Endodermal cell (in vitro differentiated cells): ENCODE measurements around the gene AHDC1. TPM values are rescaled to one million over a fixed set of nuclear protein-coding genes. Genes with fewer than 3 reads are reported as not detected.

Source experiments
- DNase-seq: peaks from one replicate; pipeline ENCODE4 v3.0.0-alpha.2; 2017
- H3K27ac ChIP-seq: 2 replicates; pipeline ENCODE4 v1.5.1; 2013; ENCODE audit warnings: mild to moderate bottlenecking, low read depth, low read length, moderate library complexity
- H3K27me3 ChIP-seq: 2 replicates; pipeline ENCODE4 v1.6.1; 2013; ENCODE audit warnings: mild to moderate bottlenecking, low read length, moderate library complexity; ENCODE audit not compliant: insufficient read depth, control insufficient read depth, poor library complexity, severe bottlenecking
- H3K36me3 ChIP-seq: 2 replicates; pipeline ENCODE4 v1.7.0; 2013; ENCODE audit warnings: mild to moderate bottlenecking, low read length, moderate library complexity; ENCODE audit not compliant: control insufficient read depth, insufficient read depth
- H3K4me1 ChIP-seq: one replicate; pipeline ENCODE4 v1.7.0; 2013; ENCODE audit warnings: low read length; ENCODE audit not compliant: control insufficient read depth, insufficient read depth
- H3K4me3 ChIP-seq: 2 replicates; pipeline ENCODE4 v1.5.1; 2013; ENCODE audit warnings: mild to moderate bottlenecking, low read length, moderate library complexity
- H3K9ac ChIP-seq: 2 replicates; pipeline ENCODE4 v1.6.1; 2013; ENCODE audit warnings: mild to moderate bottlenecking, low read length, moderate library complexity; ENCODE audit not compliant: poor library complexity, severe bottlenecking; ENCODE audit errors: extremely low read depth
- H3K9me3 ChIP-seq: 2 replicates; pipeline ENCODE4 v1.6.1; 2013; ENCODE audit warnings: mild to moderate bottlenecking, low read length, moderate library complexity; ENCODE audit not compliant: control insufficient read depth
- H3K27ac Mint-ChIP-seq: 2 replicates; pipeline ENCODE4 v1.8.0; 2020; ENCODE audit warnings: mixed read lengths
- H3K27me3 Mint-ChIP-seq: 2 replicates; pipeline ENCODE4 v1.8.0; 2021; ENCODE audit warnings: mild to moderate bottlenecking, mixed read lengths; ENCODE audit not compliant: insufficient read depth
- H3K36me3 Mint-ChIP-seq: 2 replicates; pipeline ENCODE4 v1.8.0; 2020; ENCODE audit warnings: low read depth, mixed read lengths
- H3K4me1 Mint-ChIP-seq: 2 replicates; pipeline ENCODE4 v1.8.0; 2020; ENCODE audit warnings: mixed read lengths
- H3K4me3 Mint-ChIP-seq: 2 replicates; pipeline ENCODE4 v1.8.0; 2020; ENCODE audit warnings: mild to moderate bottlenecking, moderate library complexity, mixed read lengths
- H3K9me3 Mint-ChIP-seq: 2 replicates; pipeline ENCODE4 v1.8.0; 2020; ENCODE audit warnings: mild to moderate bottlenecking, mixed read lengths
- WGBS, 2 experiments: methylation state at CpG; one replicate each; pipeline versions ENCODE4 v1.1.5 to v1.1.7; 2013; ENCODE audit warnings: missing lambda C conversion rate in 2 of 2, mixed read lengths in 1 of 2; ENCODE audit not compliant: insufficient coverage in 1 of 2, insufficient read length in 1 of 2; 5-methylcytosine and 5-hydroxymethylcytosine counted together
- total RNA-seq, 2 donors: library from RNA; stranded (reverse); fragmentation: NEBNext Ultra II Directional in 1 of 2; extraction: Animal tissue kit (Norgen Biotek cat#: 25700) in 1 of 2; gene quantifications; 2 replicates in 1 of 2; 3 replicates in 1 of 2; pipeline ENCODE4 v1.2.1, GENCODE V29; 2021
- TF ChIP-seq, protein P1 (sequence below): fragments of 200-600 bp; sonication (generic); conservative IDR thresholded peaks from 2 replicates; pipeline ENCODE4 v1.5.0; 2021; ENCODE audit warnings: antibody characterized with exemption, mild to moderate bottlenecking

The AHDC1 gene
- total RNA-seq, 2 donors from 2014 or later: 39.3 to 41.2 TPM

DNA sequence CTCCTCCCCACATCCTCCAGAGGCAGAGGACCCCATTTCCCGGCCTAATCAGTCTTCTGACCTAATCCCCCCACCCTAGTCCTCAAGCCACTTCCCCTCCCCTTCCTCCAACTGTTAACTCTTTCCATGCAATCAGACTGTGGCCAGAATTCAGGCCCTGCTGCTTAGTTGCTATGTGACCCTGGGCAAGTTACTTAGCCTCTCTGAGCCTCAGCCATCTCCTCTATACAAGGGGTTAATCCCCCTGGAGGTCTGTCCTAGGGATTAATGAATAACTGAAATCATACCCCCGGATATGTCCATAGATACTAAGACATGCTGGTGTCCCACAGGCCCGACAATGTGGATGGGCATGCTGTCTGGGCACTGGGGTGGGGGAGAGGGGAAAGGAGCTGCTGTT is 18.3 kb downstream of the AHDC1 start:
- 85 to 89% methylated on average over 3 of the region's 3 CpGs for WGBS, 2 experiments
- no peak overlapping the region for H3K27ac Mint-ChIP-seq

GRCh38 chr1:27584453-27584852 is 19.5 kb downstream of the AHDC1 start:
- Histone ChIP-seq H3K4me1 (no peaks in the 10 kb centered on the region), H3K9me3 (no peaks in the 10 kb centered on the region), H3K4me3 (no peak overlapping the region), H3K27me3 (no peaks in the 10 kb centered on the region), H3K36me3 (peaks cover 5% of the 10 kb centered on the region), H3K9ac (no peak overlapping the region), H3K27ac (no peak overlapping the region)
- H3K4me1 Mint-ChIP-seq: peaks cover 2% of the 10 kb centered on the region
- H3K4me3 Mint-ChIP-seq: no peak overlapping the region
- H3K36me3 Mint-ChIP-seq: peaks cover 4% of the 10 kb centered on the region
- TF ChIP-seq, protein P1, sequence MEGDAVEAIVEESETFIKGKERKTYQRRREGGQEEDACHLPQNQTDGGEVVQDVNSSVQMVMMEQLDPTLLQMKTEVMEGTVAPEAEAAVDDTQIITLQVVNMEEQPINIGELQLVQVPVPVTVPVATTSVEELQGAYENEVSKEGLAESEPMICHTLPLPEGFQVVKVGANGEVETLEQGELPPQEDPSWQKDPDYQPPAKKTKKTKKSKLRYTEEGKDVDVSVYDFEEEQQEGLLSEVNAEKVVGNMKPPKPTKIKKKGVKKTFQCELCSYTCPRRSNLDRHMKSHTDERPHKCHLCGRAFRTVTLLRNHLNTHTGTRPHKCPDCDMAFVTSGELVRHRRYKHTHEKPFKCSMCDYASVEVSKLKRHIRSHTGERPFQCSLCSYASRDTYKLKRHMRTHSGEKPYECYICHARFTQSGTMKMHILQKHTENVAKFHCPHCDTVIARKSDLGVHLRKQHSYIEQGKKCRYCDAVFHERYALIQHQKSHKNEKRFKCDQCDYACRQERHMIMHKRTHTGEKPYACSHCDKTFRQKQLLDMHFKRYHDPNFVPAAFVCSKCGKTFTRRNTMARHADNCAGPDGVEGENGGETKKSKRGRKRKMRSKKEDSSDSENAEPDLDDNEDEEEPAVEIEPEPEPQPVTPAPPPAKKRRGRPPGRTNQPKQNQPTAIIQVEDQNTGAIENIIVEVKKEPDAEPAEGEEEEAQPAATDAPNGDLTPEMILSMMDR: no peak
- WGBS, 2 experiments: 89 to 100% methylated on average over 2 to 3 of the region's 3 CpGs
- no peak overlapping the region for H3K27ac Mint-ChIP-seq
- H3K27me3 Mint-ChIP-seq: no peaks in the 10 kb centered on the region
- DNase-seq: no peak
- no peaks in the 10 kb centered on the region for H3K9me3 Mint-ChIP-seq

More for the DNA sequence above, 18.3 kb downstream of the AHDC1 start:
- no peak for DNase-seq
- Mint-ChIP-seq H3K4me1 (peaks cover 2% of the 10 kb centered on the region), H3K36me3 (peaks cover 4% of the 10 kb centered on the region), H3K9me3 (no peaks in the 10 kb centered on the region), H3K27me3 (no peaks in the 10 kb centered on the region), H3K4me3 (no peak overlapping the region)
- H3K4me3 ChIP-seq: no peak overlapping the region
- H3K36me3 ChIP-seq: peaks cover 9% of the 10 kb centered on the region
- H3K4me1 ChIP-seq: no peaks in the 10 kb centered on the region
- no peak overlapping the region for H3K9ac ChIP-seq
- no peaks in the 10 kb centered on the region for H3K27me3 ChIP-seq
- TF ChIP-seq, protein P1: no peak
- no peak overlapping the region for H3K27ac ChIP-seq
- H3K9me3 ChIP-seq: no peaks in the 10 kb centered on the region

GRCh38 chr1:27583479-27583878 is 20.5 kb downstream of the AHDC1 start:
- Histone ChIP-seq H3K9ac (no peak overlapping the region), H3K4me3 (no peak overlapping the region), H3K27ac (no peak overlapping the region), H3K9me3 (no peaks in the 10 kb centered on the region), H3K4me1 (no peaks in the 10 kb centered on the region), H3K27me3 (no peaks in the 10 kb centered on the region), H3K36me3 (peaks cover 5% of the 10 kb centered on the region)
- no peak for DNase-seq
- H3K27ac Mint-ChIP-seq: no peak overlapping the region
- peaks cover 4% of the 10 kb centered on the region for H3K36me3 Mint-ChIP-seq
- no peaks in the 10 kb centered on the region for H3K27me3 Mint-ChIP-seq
- H3K9me3 Mint-ChIP-seq: no peaks in the 10 kb centered on the region
- H3K4me3 Mint-ChIP-seq: no peak overlapping the region
- peaks cover 2% of the 10 kb centered on the region for H3K4me1 Mint-ChIP-seq
- WGBS, 2 experiments: 88 to 96% methylated on average over 2 to 3 of the region's 3 CpGs
- TF ChIP-seq, protein P1: no peak
